ENCODE data around the gene UBE2D3. TPM values are rescaled to one million over a fixed set of nuclear protein-coding genes. Genes with fewer than 3 reads are reported as not detected.

The UBE2D3 gene
- total RNA-seq, 1 donor from 2014 or later: 204 TPM

DNA sequence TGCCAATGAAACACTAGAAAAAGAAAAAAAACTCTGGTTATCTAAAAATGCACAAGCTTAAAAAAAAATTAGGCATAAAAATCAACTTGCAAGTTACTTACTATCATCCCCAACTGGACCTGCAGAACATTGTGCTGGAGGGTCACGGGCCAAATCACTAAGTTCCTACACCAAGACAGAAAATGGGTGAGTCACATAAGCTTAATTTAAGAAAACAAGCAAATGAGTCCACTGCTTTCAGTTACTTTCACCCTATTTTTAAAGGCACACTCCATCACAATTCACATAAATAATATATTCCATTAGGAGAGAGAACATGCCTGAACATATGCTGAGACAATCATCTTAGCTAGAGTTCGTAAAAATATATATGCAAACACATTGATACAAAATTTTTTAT lies 17.7 kb downstream of the UBE2D3 start:
- FAIRE-seq (no peak), DNase-seq (ENCODE audit: low read depth) (no peak)
- Histone ChIP-seq H3K27me3 (ENCODE audit: control insufficient read depth, insufficient read depth, low read length) (no peaks in the 10 kb centered on the region), H3K4me3 (ENCODE audit: low read depth, low read length) (no peak overlapping the region), H3K36me3 (ENCODE audit: control insufficient read depth, insufficient read depth, low read length) (peaks cover 3% of the 10 kb centered on the region)
- TF ChIP-seq, protein P1, sequence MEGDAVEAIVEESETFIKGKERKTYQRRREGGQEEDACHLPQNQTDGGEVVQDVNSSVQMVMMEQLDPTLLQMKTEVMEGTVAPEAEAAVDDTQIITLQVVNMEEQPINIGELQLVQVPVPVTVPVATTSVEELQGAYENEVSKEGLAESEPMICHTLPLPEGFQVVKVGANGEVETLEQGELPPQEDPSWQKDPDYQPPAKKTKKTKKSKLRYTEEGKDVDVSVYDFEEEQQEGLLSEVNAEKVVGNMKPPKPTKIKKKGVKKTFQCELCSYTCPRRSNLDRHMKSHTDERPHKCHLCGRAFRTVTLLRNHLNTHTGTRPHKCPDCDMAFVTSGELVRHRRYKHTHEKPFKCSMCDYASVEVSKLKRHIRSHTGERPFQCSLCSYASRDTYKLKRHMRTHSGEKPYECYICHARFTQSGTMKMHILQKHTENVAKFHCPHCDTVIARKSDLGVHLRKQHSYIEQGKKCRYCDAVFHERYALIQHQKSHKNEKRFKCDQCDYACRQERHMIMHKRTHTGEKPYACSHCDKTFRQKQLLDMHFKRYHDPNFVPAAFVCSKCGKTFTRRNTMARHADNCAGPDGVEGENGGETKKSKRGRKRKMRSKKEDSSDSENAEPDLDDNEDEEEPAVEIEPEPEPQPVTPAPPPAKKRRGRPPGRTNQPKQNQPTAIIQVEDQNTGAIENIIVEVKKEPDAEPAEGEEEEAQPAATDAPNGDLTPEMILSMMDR (IDR thresholded peaks at IDR 0.05; ENCODE audit: insufficient read depth, low read length, severe bottlenecking): no peak

DNA sequence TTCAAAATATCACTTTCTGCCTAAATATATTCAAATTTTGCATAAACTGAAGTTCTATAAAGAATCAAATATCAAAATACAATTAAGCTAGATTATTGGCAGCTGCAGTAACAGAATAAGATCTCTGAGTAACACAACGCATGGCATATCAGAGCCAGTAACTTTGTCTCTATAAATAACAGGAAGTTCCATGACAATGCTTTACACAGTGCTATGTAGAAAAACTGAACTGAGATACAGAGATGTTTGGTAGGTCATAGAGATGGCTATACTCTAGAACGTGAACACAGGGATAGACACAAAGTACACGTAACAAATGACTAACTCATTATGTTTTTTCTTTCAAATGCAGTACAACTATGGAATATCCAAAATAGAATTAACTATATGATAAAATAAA lies 18.2 kb downstream of the UBE2D3 start:
- no peaks in the 10 kb centered on the region for H3K27me3 ChIP-seq (ENCODE audit: control insufficient read depth, insufficient read depth, low read length)
- no peak overlapping the region for H3K4me3 ChIP-seq (ENCODE audit: low read depth, low read length)
- DNase-seq (ENCODE audit: low read depth): no peak
- FAIRE-seq: no peak
- TF ChIP-seq, protein P1 (IDR thresholded peaks at IDR 0.05; ENCODE audit: insufficient read depth, low read length, severe bottlenecking): no peak
- H3K36me3 ChIP-seq (ENCODE audit: control insufficient read depth, insufficient read depth, low read length): peaks cover 3% of the 10 kb centered on the region

DNA sequence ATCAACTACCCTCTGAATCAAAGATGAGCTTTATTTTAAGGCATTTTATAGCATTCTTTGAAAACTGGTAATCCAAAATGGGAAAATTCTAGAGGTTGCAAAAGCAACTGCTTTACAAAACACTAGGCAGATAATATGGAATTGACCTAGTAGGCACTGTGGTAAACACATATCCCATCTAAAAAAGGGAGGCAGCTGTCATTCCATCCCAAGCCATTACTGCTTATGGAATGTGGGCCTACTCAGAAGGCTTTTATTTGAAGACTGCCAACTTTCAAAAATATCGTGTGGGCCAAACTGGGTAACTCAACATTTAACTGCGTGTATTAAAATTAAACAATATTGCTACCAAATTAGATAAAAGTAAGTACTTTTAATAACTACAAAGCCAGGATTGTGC lies 19.3 kb downstream of the UBE2D3 start:
- Histone ChIP-seq H3K36me3 (ENCODE audit: control insufficient read depth, insufficient read depth, low read length) (peaks cover 7% of the 10 kb centered on the region), H3K4me3 (ENCODE audit: low read depth, low read length) (no peak overlapping the region), H3K27me3 (ENCODE audit: control insufficient read depth, insufficient read depth, low read length) (no peaks in the 10 kb centered on the region)
- DNase-seq (ENCODE audit: low read depth): no peak
- TF ChIP-seq, protein P1 (IDR thresholded peaks at IDR 0.05; ENCODE audit: insufficient read depth, low read length, severe bottlenecking): no peak
- no peak for FAIRE-seq

DNA sequence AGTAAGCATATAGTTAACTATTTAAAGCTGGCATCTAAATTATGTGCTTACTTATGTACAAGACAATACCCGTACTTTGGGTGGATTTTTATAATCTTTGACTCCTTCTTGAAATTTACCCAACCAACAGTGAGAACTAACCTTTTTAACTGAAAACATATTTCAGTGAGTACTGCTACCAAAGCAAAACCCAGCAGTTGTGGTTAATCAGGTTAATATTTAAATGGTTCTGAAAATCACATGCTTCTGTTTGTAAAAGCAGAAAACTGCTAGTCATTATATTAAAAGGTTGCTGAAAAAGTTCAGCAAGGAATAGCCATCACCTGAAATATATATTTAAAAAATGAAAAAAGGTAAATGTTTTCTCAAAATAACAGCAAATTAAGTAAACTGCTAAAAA lies 20.0 kb downstream of the UBE2D3 start:
- no peak for FAIRE-seq
- Histone ChIP-seq H3K27me3 (ENCODE audit: control insufficient read depth, insufficient read depth, low read length) (no peaks in the 10 kb centered on the region), H3K36me3 (ENCODE audit: control insufficient read depth, insufficient read depth, low read length) (peaks cover 7% of the 10 kb centered on the region), H3K4me3 (ENCODE audit: low read depth, low read length) (no peak overlapping the region)
- TF ChIP-seq, protein P1 (IDR thresholded peaks at IDR 0.05; ENCODE audit: insufficient read depth, low read length, severe bottlenecking): no peak
- DNase-seq (ENCODE audit: low read depth): no peak

DNA sequence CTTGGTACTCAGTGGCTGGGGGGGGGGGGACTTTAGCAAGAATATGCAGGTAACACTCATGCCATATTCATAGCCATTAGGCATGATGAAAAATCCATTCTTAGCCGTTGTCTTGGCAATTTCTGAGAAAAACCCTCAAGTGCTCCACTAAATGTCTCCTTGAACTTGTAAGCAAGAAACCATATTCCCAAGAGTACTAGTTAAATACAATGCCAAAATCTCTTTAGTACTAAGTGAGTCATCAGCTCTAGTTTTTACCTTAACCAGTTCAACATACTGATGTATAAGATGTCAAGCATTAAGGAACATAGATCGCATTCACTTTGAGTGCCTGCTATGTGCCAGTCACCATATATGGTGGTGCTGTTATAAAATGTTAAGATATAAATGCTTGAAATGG lies 27.5 kb downstream of the UBE2D3 start:
- DNase-seq (ENCODE audit: low read depth) (no peak), FAIRE-seq (no peak)
- no peaks in the 10 kb centered on the region for H3K27me3 ChIP-seq (ENCODE audit: control insufficient read depth, insufficient read depth, low read length)
- TF ChIP-seq, protein P1 (IDR thresholded peaks at IDR 0.05; ENCODE audit: insufficient read depth, low read length, severe bottlenecking): no peak
- H3K36me3 ChIP-seq (ENCODE audit: control insufficient read depth, insufficient read depth, low read length): peaks cover 11% of the 10 kb centered on the region
- no peak overlapping the region for H3K4me3 ChIP-seq (ENCODE audit: low read depth, low read length)

DNA sequence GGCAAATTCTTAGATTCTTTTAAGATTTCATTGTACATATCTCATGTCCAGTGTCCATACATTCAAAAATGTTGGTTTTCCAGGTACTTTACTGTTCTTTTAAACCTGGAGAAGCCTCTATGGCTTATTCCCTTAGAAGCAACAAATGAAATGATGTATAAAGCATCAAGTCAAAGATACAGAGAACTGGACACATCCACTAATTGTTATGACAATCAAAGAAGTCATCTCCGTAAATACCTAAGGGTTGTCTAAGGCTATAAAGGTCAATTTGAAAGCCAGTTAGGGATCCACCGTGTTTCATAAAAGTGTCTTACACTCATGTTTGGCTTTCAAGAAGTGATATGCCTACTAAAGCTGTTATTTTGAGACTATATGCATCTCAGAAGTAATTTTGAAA lies 32.4 kb downstream of the UBE2D3 start:
- H3K27me3 ChIP-seq (ENCODE audit: control insufficient read depth, insufficient read depth, low read length): no peaks in the 10 kb centered on the region
- no peak overlapping the region for H3K4me3 ChIP-seq (ENCODE audit: low read depth, low read length)
- H3K36me3 ChIP-seq (ENCODE audit: control insufficient read depth, insufficient read depth, low read length): peaks cover 5% of the 10 kb centered on the region
- FAIRE-seq (no peak), DNase-seq (ENCODE audit: low read depth) (no peak)
- TF ChIP-seq, protein P1 (IDR thresholded peaks at IDR 0.05; ENCODE audit: insufficient read depth, low read length, severe bottlenecking): no peak
